ENCODE results near the gene MTFR2. TPM values are rescaled to one million over a fixed set of nuclear protein-coding genes. Genes with fewer than 3 reads are reported as not detected.

The MTFR2 gene
- total RNA-seq, 1 donor from 2014 or later, result 0.52 TPM

- Histone ChIP-seq H3K27ac (replicated peaks) (peak overlapping the region; percentile 100), H3K9me3 (replicated peaks) (no peaks in the 10 kb centered on the region), H3K4me1 (peaks cover 72% of the 10 kb centered on the region), H3K36me3 (no peaks in the 10 kb centered on the region), H3K27me3 (ENCODE audit: low read depth) (no peaks in the 10 kb centered on the region), H3K4me3 (peak overlapping the region; percentile 96)
- peak; percentile 63 for DNase-seq
- peak; percentile 57 for TF ChIP-seq CTCF (IDR thresholded peaks at IDR 0.05; ENCODE audit: borderline replicate concordance)
- intact Hi-C loops (cut with micrococcal nuclease), result no loop called here
Measured at GRCh38 chr6:136288566-136289326, 38.6 kb upstream of the MTFR2 start.

- no peak overlapping the region for H3K4me3 ChIP-seq
- peaks cover 97% of the 10 kb centered on the region for H3K4me1 ChIP-seq
- H3K27me3 ChIP-seq (ENCODE audit: low read depth), result no peaks in the 10 kb centered on the region
- peaks cover 14% of the 10 kb centered on the region for H3K36me3 ChIP-seq
- no peak for TF ChIP-seq CTCF (IDR thresholded peaks at IDR 0.05; ENCODE audit: borderline replicate concordance)
- DNase-seq, result no peak
- H3K9me3 ChIP-seq (replicated peaks), result no peaks in the 10 kb centered on the region
- intact Hi-C loops (cut with micrococcal nuclease), result no loop called here
- no peak overlapping the region for H3K27ac ChIP-seq (replicated peaks)
Measured at GRCh38 chr6:136284909-136285308, 34.8 kb upstream of the MTFR2 start.

- intact Hi-C loops (cut with micrococcal nuclease), result no loop called here
- Histone ChIP-seq H3K36me3 (peaks cover 24% of the 10 kb centered on the region), H3K4me3 (no peak overlapping the region), H3K27me3 (ENCODE audit: low read depth) (no peaks in the 10 kb centered on the region), H3K4me1 (peaks cover 90% of the 10 kb centered on the region), H3K9me3 (replicated peaks) (no peaks in the 10 kb centered on the region), H3K27ac (replicated peaks) (no peak overlapping the region)
- TF ChIP-seq CTCF (IDR thresholded peaks at IDR 0.05; ENCODE audit: borderline replicate concordance), result no peak
- DNase-seq, result no peak
Measured at GRCh38 chr6:136282906-136283305, 32.8 kb upstream of the MTFR2 start.

GRCh38 chr6:136280032-136280609 is 30.0 kb upstream of the MTFR2 start:
- Histone ChIP-seq H3K27ac (replicated peaks) (peak overlapping the region; percentile 24), H3K4me3 (no peak overlapping the region), H3K9me3 (replicated peaks) (no peaks in the 10 kb centered on the region), H3K4me1 (peaks cover 73% of the 10 kb centered on the region), H3K36me3 (peaks cover 44% of the 10 kb centered on the region), H3K27me3 (ENCODE audit: low read depth) (no peaks in the 10 kb centered on the region)
- intact Hi-C loops (cut with micrococcal nuclease), result no loop called here
- no peak for TF ChIP-seq CTCF (IDR thresholded peaks at IDR 0.05; ENCODE audit: borderline replicate concordance)
- no peak for DNase-seq

GRCh38 chr6:136274062-136274461 is 24.0 kb upstream of the MTFR2 start:
- intact Hi-C loops (cut with micrococcal nuclease), result no loop called here
- Histone ChIP-seq H3K9me3 (replicated peaks) (no peaks in the 10 kb centered on the region), H3K27me3 (ENCODE audit: low read depth) (no peaks in the 10 kb centered on the region), H3K4me1 (peaks cover 13% of the 10 kb centered on the region), H3K4me3 (no peak overlapping the region), H3K36me3 (peaks cover 80% of the 10 kb centered on the region), H3K27ac (replicated peaks) (no peak overlapping the region)
- no peak for TF ChIP-seq CTCF (IDR thresholded peaks at IDR 0.05; ENCODE audit: borderline replicate concordance)
- DNase-seq, result no peak
